Measurements from ENCODE around the gene LAPTM4A.
"Not testable (repeated sequence)": the region's sequence is repeated elsewhere in the genome, so short reads cannot be mapped to it uniquely, and the experiment has no call there.

LAPTM4A gene

GRCh38 chr2:20077411-20077940 is 26.0 kb upstream of the LAPTM4A start:
- in situ Hi-C loops (cut with HindIII; ENCODE audit: low sequenced_read_pairs), result no loop called here
- no peak for DNase-seq (ENCODE audit: low read depth)
- H3K4me3 ChIP-seq (ENCODE audit: low read depth, low read length), result no peak overlapping the region
- TF ChIP-seq, protein P1, sequence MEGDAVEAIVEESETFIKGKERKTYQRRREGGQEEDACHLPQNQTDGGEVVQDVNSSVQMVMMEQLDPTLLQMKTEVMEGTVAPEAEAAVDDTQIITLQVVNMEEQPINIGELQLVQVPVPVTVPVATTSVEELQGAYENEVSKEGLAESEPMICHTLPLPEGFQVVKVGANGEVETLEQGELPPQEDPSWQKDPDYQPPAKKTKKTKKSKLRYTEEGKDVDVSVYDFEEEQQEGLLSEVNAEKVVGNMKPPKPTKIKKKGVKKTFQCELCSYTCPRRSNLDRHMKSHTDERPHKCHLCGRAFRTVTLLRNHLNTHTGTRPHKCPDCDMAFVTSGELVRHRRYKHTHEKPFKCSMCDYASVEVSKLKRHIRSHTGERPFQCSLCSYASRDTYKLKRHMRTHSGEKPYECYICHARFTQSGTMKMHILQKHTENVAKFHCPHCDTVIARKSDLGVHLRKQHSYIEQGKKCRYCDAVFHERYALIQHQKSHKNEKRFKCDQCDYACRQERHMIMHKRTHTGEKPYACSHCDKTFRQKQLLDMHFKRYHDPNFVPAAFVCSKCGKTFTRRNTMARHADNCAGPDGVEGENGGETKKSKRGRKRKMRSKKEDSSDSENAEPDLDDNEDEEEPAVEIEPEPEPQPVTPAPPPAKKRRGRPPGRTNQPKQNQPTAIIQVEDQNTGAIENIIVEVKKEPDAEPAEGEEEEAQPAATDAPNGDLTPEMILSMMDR (IDR thresholded peaks at IDR 0.05; ENCODE audit: low read depth, low read length, missing control alignments), result no peak

GRCh38 chr2:20076757-20077156 is 25.3 kb upstream of the LAPTM4A start:
- DNase-seq (ENCODE audit: low read depth), result no peak
- H3K4me3 ChIP-seq (ENCODE audit: low read depth, low read length), result no peak overlapping the region
- TF ChIP-seq, protein P1 (IDR thresholded peaks at IDR 0.05; ENCODE audit: low read depth, low read length, missing control alignments), result no peak
- in situ Hi-C loops (cut with HindIII; ENCODE audit: low sequenced_read_pairs), result no loop called here

DNA sequence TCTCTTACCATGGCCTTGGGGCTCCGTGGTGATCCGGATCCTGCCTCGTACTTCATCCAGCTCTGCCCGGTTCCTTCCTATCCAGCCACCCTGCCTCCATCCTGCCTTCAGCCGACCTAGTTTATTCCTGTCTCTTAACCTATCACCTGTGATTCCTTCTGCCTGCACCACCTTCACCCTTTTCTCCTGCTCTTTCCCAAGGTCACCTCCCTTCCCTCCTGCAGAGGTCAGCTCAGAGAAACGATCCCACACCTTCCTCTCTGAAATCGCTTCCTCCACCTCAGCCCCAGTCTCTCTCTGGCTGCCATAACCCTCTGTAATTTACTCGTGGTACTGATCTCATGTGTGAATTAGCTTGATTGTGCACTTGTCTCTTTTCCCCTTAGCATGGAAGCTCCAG is 23.5 kb upstream of the LAPTM4A start:
- in situ Hi-C loops (cut with HindIII; ENCODE audit: low sequenced_read_pairs), result no loop called here
- TF ChIP-seq, protein P1 (IDR thresholded peaks at IDR 0.05; ENCODE audit: low read depth, low read length, missing control alignments), result no peak
- H3K4me3 ChIP-seq (ENCODE audit: low read depth, low read length), result no peak overlapping the region
- DNase-seq (ENCODE audit: low read depth), result no peak

GRCh38 chr2:20074046-20074648 is 22.7 kb upstream of the LAPTM4A start:
- in situ Hi-C loops (cut with HindIII; ENCODE audit: low sequenced_read_pairs); DNase-seq (ENCODE audit: low read depth); H3K4me3 ChIP-seq (ENCODE audit: low read depth, low read length): not testable (repeated sequence)

GRCh38 chr2:20073460-20073859 is 22.0 kb upstream of the LAPTM4A start:
- in situ Hi-C loops (cut with HindIII; ENCODE audit: low sequenced_read_pairs), result no loop called here
- no peak for DNase-seq (ENCODE audit: low read depth)
- TF ChIP-seq, protein P1 (IDR thresholded peaks at IDR 0.05; ENCODE audit: low read depth, low read length, missing control alignments), result no peak
- H3K4me3 ChIP-seq (ENCODE audit: low read depth, low read length), result no peak overlapping the region

DNA sequence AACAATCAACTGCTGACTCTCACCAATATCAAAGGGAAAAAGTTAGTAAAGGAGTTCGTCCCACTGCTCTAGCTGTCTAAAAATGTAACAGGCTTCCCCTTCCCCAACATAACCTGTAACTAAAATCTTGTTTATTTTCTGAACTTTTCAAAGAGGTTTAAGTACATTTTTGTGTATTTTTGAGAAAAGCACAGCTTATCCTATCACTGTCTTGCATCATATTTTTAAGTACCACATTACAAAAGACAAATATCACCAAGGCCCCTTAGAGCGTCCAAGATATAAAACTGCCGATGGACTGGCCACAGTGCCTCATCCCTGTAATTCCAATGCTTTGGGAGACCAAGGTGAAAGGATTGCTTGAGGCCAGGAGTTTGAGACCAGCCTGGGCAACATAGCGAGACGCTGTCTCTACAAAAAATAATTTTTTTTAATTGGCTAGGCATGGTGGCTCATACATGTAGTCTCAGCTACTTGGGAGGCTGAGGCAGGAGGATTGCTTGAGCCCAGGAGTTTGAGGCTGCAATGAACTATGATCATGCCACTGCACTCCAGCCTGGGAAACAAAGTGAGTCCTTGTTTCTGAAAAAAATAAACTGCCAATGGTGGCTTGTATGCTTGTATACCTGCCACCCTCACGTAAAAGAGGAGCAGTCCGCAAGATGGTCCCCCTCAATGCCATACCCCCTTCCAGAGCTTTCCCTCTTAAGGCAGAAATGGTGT is 21.2 kb upstream of the LAPTM4A start:
- TF ChIP-seq, protein P1 (IDR thresholded peaks at IDR 0.05; ENCODE audit: low read depth, low read length, missing control alignments), result no peak
- in situ Hi-C loops (cut with HindIII; ENCODE audit: low sequenced_read_pairs), result no loop called here
- H3K4me3 ChIP-seq (ENCODE audit: low read depth, low read length), result no peak overlapping the region
- DNase-seq (ENCODE audit: low read depth), result no peak
